Measurements from ENCODE around the gene MAEL.

- TF ChIP-seq, protein P1, sequence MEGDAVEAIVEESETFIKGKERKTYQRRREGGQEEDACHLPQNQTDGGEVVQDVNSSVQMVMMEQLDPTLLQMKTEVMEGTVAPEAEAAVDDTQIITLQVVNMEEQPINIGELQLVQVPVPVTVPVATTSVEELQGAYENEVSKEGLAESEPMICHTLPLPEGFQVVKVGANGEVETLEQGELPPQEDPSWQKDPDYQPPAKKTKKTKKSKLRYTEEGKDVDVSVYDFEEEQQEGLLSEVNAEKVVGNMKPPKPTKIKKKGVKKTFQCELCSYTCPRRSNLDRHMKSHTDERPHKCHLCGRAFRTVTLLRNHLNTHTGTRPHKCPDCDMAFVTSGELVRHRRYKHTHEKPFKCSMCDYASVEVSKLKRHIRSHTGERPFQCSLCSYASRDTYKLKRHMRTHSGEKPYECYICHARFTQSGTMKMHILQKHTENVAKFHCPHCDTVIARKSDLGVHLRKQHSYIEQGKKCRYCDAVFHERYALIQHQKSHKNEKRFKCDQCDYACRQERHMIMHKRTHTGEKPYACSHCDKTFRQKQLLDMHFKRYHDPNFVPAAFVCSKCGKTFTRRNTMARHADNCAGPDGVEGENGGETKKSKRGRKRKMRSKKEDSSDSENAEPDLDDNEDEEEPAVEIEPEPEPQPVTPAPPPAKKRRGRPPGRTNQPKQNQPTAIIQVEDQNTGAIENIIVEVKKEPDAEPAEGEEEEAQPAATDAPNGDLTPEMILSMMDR (IDR thresholded peaks at IDR 0.05), result no peak
- TF ChIP-seq POLR2A (IDR thresholded peaks at IDR 0.05), result no peak
Measured at GRCh38 chr1:167071286-167071685, 82.2 kb downstream of the MAEL start.
